OCI-M2 (cell line): ENCODE results near the gene NIPA2.
"Not testable (repeated sequence)": the region's sequence is repeated elsewhere in the genome, so short reads cannot be mapped to it uniquely, and the experiment has no call there.

Source experiments
- DNase-seq: peaks from one replicate; lab custom pipeline; 2025; ENCODE audit not compliant: unreplicated experiment; lab: John Stamatoyannopoulos, UW

NIPA2 gene

GRCh38 chr15:22838292-22839042 lies at the start of gene NIPA2:
Gene NIPA2 (plus strand): TSS chr15:22838666. CDS start chr15:22851732, 13,066 bp downstream.
- DNase-seq, result peak; percentile 93

GRCh38 chr15:22794063-22794462 lies 44.4 kb upstream of the NIPA2 start:
- no peak for DNase-seq

- DNase-seq, result no peak
Observed at GRCh38 chr15:22794621-22795167, 43.8 kb upstream of the NIPA2 start.

GRCh38 chr15:22795206-22796063 lies 43.0 kb upstream of the NIPA2 start:
- no peak for DNase-seq

- DNase-seq, result no peak
Observed at GRCh38 chr15:22796079-22796478, 42.4 kb upstream of the NIPA2 start.

- no peak for DNase-seq
Observed at GRCh38 chr15:22799902-22800301, 38.6 kb upstream of the NIPA2 start.

- DNase-seq, result not testable (repeated sequence)
Observed at GRCh38 chr15:22803006-22803405, 35.5 kb upstream of the NIPA2 start.

- no peak for DNase-seq
Observed at GRCh38 chr15:22806156-22806555, 32.3 kb upstream of the NIPA2 start.

- no peak for DNase-seq
Observed at GRCh38 chr15:22806664-22807063, 31.8 kb upstream of the NIPA2 start.

GRCh38 chr15:22807831-22808230 lies 30.6 kb upstream of the NIPA2 start:
- DNase-seq, result not testable (repeated sequence)

GRCh38 chr15:22808240-22808639 lies 30.2 kb upstream of the NIPA2 start:
- DNase-seq, result no peak

- DNase-seq, result no peak
Observed at GRCh38 chr15:22808761-22809280, 29.6 kb upstream of the NIPA2 start.

GRCh38 chr15:22810033-22810852 lies 28.2 kb upstream of the NIPA2 start:
- no peak for DNase-seq

- DNase-seq, result no peak
Observed at GRCh38 chr15:22810853-22811338, 27.6 kb upstream of the NIPA2 start.

GRCh38 chr15:22811640-22812039 lies 26.8 kb upstream of the NIPA2 start:
- DNase-seq, result no peak

GRCh38 chr15:22813844-22814243 lies 24.6 kb upstream of the NIPA2 start:
- no peak for DNase-seq

GRCh38 chr15:22815766-22816165 lies 22.7 kb upstream of the NIPA2 start:
- no peak for DNase-seq

GRCh38 chr15:22819651-22820050 lies 18.8 kb upstream of the NIPA2 start:
- no peak for DNase-seq

GRCh38 chr15:22823495-22824128 lies 14.9 kb upstream of the NIPA2 start:
- no peak for DNase-seq

- DNase-seq, result no peak
Observed at GRCh38 chr15:22827125-22827524, 11.3 kb upstream of the NIPA2 start.
